ENCODE measurements around the gene PCNX2. TPM values are rescaled to one million over a fixed set of nuclear protein-coding genes. Genes with fewer than 3 reads are reported as not detected.

Gene PCNX2
- total RNA-seq, 1 donor from 2014 or later, result 1.3 TPM

- DNase-seq (no peak), ATAC-seq (peak; percentile 50)
- intact Hi-C loops (cut with micrococcal nuclease), result no loop called here
Observed at GRCh38 chr1:232962761-232963745, 332.5 kb downstream of the PCNX2 start.

DNA sequence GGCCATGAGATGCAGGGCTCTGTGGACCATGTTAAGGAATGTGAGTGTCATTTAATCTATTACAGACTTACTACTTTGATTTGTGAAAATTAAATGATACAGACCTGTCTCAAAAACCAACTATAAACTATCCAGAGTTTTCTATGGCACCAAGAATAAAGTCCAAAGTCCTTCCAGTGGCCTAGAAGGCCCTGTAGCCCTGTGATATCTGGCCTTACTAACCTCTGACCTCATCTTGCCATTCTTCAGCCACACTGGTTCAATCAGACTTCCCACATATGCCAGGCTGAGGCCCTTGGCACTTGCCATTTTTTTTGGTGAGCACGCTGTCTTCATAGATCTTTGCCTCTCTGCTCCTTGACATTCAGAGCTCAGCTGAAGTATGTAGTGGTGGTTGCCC, 337.5 kb downstream of the PCNX2 start:
- no peak for DNase-seq
- intact Hi-C loops (cut with micrococcal nuclease), result no loop called here
- ATAC-seq, result no peak

DNA sequence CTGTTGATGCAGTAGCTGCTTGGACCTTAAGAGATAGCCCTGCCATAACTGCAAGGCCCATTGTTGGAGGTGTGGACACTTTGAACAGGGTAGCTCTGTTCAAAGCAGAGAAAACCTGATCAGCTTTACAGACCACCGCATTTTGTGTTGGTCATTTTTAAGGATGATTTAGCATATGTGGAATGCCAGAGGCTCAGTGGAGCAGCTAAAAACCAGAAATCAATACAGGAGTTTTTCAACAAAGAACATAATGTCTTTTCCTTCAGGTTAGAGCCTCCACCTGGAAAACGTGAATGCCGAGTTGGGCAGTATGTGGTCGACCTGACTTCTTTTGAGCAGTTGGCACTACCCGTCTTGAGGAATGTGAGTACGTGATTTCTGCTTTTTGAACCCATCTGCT, 339.4 kb downstream of the PCNX2 start:
- no peak for DNase-seq
- intact Hi-C loops (cut with micrococcal nuclease), result no loop called here
- no peak for ATAC-seq

DNA sequence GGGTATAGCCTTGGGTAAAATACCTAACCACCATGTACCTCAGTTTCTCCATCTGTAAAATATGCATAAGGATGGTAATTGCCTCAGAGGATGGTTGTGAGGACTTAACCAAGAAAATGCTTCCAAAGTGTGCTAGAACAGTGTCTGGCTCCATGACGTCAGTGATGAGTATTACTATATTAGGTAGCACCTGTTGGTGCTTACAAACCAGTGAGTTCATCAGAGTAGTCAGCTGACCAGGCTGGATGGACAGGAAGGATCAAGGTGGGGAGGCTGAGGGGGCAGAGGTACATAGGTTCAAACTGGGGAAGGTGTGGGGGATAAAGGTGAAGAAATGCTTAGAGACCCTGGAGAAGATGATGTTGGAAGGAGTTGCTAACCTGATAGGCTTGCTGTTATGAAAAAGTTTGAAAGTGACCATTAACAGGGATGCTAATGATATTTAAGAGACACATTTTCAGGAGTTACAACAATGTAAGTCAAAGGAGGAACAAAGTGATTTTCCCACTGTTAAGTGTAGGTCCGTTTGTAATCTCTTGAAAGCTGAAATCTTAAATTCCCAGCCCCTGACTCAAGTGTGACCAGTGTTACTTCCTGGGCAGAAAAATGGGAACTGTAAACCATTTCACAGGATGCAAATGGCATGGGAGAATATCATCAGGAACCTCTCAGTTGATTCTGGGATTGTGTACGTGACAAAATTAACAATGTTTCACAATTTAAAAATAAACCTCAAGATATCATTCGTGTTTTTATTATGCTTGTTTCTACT, 340.7 kb downstream of the PCNX2 start:
- DNase-seq (no peak), ATAC-seq (no peak)
- intact Hi-C loops (cut with micrococcal nuclease), result no loop called here

GRCh38 chr1:232952514-232953499, 342.7 kb downstream of the PCNX2 start:
- DNase-seq (no peak), ATAC-seq (peak; percentile 19)
- intact Hi-C loops (cut with micrococcal nuclease), result no loop called here

GRCh38 chr1:232951605-232952004, 343.9 kb downstream of the PCNX2 start:
- intact Hi-C loops (cut with micrococcal nuclease), result no loop called here
- DNase-seq (no peak), ATAC-seq (no peak)

DNA sequence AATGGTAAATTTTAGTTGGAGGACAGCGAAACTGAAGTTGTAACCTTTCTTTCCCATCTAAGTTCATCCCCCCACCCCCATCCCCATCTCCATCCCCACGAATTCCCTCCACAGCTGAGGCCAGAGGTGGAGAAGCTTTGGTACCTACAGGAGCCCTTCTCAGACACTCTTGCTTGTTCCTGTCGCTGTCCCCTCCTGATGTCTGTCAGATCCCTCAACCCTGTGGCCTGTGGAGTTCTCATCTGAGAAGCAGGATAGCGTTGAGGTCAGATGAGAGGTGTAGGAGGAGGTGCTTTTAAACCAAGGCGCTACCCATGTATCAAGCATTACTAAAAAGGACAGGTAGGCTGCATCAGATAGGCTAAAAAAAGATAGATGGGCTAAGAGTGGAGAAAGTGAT, 344.3 kb downstream of the PCNX2 start:
- no peak for DNase-seq
- intact Hi-C loops (cut with micrococcal nuclease), result no loop called here
- peak; percentile 52 for ATAC-seq

- DNase-seq, result peak; percentile 97
Observed at GRCh38 chr1:232950197-232951176, 345.0 kb downstream of the PCNX2 start, which contains the start of gene NTPCR. TSS of gene NTPCR (plus strand) at chr1:232950611. CDS start at chr1:232950711, 100 bp downstream.

DNA sequence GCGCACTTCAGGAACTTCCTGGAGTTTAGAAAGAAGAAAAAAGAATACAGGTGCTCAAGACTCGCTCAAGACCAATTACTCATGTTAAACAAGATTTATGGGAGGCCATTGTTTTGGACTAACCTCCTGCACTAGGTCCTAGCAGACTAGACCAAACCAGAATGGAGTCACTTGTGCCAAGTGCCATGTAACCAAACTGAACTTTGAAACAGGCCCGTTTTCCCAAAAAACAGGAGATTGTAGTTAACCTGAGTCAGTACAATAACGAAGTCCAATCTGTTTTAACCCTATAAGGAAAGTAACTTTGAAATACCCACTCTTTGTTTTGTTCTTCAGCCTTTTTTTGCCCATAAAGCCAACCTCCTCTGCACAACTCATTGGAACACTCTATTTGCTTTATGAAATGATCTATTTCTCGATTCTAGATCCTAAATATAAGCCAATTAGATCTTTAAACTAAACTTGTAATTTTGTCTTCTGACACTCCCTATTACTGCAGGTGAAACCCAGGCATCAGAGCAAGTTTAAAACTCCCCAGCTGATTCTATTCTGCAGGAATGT, 345.8 kb downstream of the PCNX2 start:
- ATAC-seq (no peak), DNase-seq (no peak)
- intact Hi-C loops (cut with micrococcal nuclease), result no loop called here

More at GRCh38 chr1:232950197-232951176, 345.0 kb downstream of the PCNX2 start, which contains the start of gene NTPCR:
- peak; percentile 98 for ATAC-seq
- intact Hi-C loops (cut with micrococcal nuclease), result no loop called here

GRCh38 chr1:232944347-232944746, 351.2 kb downstream of the PCNX2 start:
- intact Hi-C loops (cut with micrococcal nuclease), result no loop called here
- ATAC-seq (no peak), DNase-seq (no peak)

DNA sequence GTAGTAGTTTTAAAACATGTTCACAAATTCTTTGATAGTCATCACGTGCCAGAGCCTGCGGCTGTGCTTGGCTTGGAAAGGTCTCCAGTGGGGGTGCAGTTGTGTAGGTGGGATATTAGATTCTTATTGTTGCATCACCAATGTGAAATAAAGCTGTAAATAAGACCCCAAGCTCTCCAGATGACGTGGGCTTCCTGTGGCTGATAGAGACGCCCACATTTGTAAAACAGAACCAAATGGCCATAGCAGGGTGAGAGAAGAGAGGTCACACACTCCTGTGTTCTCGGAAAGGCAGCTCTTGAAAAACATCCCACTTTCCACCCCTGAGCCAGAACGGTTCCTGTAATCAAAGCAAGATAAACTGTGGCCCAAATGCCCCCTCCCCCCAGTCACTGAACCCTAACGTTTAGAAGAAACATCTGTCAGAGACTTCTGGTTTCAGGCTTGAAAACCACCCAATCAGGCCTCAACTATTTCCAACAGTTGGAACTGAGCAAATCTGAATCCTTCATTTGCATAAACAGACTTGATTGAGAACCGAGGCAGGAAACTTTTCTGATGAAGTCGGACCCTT, 351.8 kb downstream of the PCNX2 start:
- DNase-seq, result no peak
- no peak for ATAC-seq
- intact Hi-C loops (cut with micrococcal nuclease), result no loop called here

- intact Hi-C loops (cut with micrococcal nuclease), result no loop called here
- ATAC-seq, result no peak
- DNase-seq, result no peak
Observed at GRCh38 chr1:232942413-232943294, 352.9 kb downstream of the PCNX2 start.

DNA sequence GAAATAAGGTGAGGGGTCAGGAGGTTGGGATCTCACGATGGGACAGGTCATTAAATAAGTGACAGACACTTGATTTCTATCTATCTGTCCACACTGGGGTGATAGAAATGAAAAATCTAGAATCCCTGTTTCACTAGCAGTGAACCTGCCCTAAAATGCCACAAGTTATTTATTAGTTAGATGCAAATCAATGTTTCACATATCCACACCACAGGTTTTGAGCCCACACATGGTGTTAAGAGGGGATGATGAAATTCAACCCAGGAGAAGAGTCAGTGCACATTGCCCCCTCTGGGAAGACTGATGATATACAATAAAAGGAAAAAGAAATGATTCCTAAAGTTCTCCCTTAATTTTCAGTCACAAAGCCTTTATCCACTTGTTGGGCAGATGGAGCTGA, 355.3 kb downstream of the PCNX2 start:
- ATAC-seq (no peak), DNase-seq (no peak)
- intact Hi-C loops (cut with micrococcal nuclease), result no loop called here

DNA sequence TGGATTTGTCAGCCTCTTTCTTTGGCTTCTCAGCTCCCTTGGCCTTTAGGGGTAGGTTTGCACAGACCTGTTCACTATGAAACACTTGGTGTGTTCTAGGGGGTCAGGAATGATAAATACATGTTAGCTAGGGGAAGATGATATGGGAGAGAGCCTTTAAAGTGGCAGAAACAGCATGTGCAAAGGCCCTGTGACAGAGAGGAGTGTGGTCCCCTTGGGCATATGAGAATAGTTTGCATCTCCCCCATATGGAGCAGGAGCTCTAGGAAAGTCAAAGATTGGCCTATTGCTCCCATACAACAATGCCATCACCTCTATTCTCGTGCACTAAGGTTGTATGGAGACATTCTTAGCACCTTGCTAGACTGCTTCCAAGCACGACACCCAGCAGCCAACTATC, 355.8 kb downstream of the PCNX2 start:
- intact Hi-C loops (cut with micrococcal nuclease), result no loop called here
- no peak for DNase-seq
- ATAC-seq, result no peak

DNA sequence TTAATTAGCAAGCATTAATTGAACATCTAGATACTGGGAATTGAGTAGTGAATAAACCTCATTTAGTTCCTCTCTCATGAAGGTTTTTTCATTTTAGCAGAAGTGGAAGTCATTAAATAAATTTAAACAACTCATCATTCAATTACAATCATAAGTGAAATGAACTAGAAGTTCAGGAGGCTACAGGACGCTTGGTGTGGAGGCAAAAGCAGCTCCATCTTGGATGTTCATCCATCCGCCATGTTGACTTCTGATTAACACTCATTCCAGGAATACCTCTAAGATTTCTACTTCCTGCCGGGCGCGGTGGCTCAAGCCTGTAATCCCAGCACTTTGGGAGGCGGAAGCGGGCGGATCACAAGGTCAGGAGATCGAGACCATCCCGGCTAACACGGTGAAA, 356.6 kb downstream of the PCNX2 start:
- DNase-seq (no peak), ATAC-seq (no peak)
- intact Hi-C loops (cut with micrococcal nuclease), result no loop called here

DNA sequence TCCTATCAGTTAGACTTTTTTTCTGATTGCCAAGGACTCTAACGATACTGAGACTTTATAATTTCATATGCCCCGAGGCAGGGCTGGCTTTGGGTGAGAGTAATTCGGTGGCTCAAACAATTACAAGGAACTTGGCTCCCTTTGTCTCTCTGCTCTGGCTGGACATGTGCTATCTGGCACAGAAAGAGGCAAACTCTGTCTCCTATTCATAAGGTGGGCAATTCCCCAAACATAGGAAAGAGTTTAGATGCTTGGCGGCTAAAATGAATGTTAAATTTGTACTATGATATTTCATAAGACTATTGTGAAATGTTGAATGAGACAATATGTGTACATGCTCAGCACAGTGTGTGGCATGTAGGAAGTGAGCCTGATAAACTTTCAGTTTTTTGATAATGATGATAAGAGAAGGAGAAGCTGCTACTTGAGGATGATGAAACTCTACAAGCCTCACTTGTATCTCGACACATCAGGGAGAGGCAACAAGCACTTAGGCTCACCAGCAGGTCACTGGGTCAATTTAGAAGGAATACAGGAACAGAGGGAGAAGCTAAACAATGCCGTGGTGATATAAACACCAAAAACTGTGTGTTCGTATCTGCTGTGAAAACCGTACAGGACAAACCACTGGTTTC, 357.7 kb downstream of the PCNX2 start:
- intact Hi-C loops (cut with micrococcal nuclease), result no loop called here
- DNase-seq (no peak), ATAC-seq (no peak)
